Neural cell (in vitro differentiated cells): ENCODE results near the gene HIC1. TPM values are rescaled to one million over a fixed set of nuclear protein-coding genes. Genes with fewer than 3 reads are reported as not detected.

Experiments
- H2AFZ ChIP-seq: fragments of 200-600, 300-800 bp; sonication (generic), shearing (Covaris generic); 2 replicates; pipeline ENCODE4 v1.6.0; 2014; ENCODE audit warnings: low read depth, mild to moderate bottlenecking, antibody characterized with exemption, low read length, moderate library complexity
- H3F3A ChIP-seq: fragments of 200-600 bp; shearing (Covaris generic); 2 replicates; pipeline ENCODE4 v1.6.1; 2016; ENCODE audit warnings: mild to moderate bottlenecking, moderate library complexity, mixed read lengths, antibody characterized with exemption, low read length; ENCODE audit not compliant: insufficient read depth, poor library complexity, severe bottlenecking
- H3K27ac ChIP-seq: fragments of 200-600, 300-800 bp; sonication (generic), shearing (Covaris generic); 2 replicates; pipeline ENCODE4 v1.5.1; 2014; ENCODE audit warnings: mild to moderate bottlenecking, low read length, moderate library complexity
- H3K27me3 ChIP-seq: fragments of 300-800, 200-600 bp; sonication (generic), shearing (Covaris generic); 2 replicates; pipeline ENCODE4 v1.6.0; 2014; ENCODE audit warnings: mild to moderate bottlenecking, low read depth, low read length, moderate library complexity; ENCODE audit not compliant: insufficient read depth
- H3K36me3 ChIP-seq: fragments of 300-800, 200-600 bp; sonication (generic), shearing (Covaris generic); 2 replicates; pipeline ENCODE4 v1.5.1; 2014; ENCODE audit warnings: mild to moderate bottlenecking, antibody characterized with exemption, low read length, moderate library complexity; ENCODE audit not compliant: insufficient read depth
- H3K4me2 ChIP-seq: fragments of 300-800, 200-600 bp; sonication (generic), shearing (Covaris generic); 2 replicates; pipeline ENCODE4 v1.6.0; 2014; ENCODE audit warnings: mild to moderate bottlenecking, low read length
- H3K4me3 ChIP-seq: fragments of 300-800, 200-600 bp; sonication (generic), shearing (Covaris generic); 2 replicates; pipeline ENCODE4 v1.5.1; 2014; ENCODE audit warnings: mild to moderate bottlenecking, low read length, moderate library complexity
- H3K79me2 ChIP-seq: fragments of 200-600 bp; shearing (Covaris generic); replicated peaks from 2 replicates; pipeline ENCODE4 v1.6.0; 2014; ENCODE audit warnings: mild to moderate bottlenecking, low read length, moderate library complexity; ENCODE audit not compliant: insufficient read depth
- H3K9ac ChIP-seq: fragments of 300-800, 200-600 bp; sonication (generic), shearing (Covaris generic); 2 replicates; pipeline ENCODE4 v1.6.1; 2016; ENCODE audit warnings: mild to moderate bottlenecking, low read length, mixed read lengths
- H3K9me2 ChIP-seq: fragments of 200-600 bp; shearing (Covaris generic); 2 replicates; pipeline ENCODE4 v1.6.1; 2016; ENCODE audit warnings: mild to moderate bottlenecking, low read length, mixed read lengths; ENCODE audit not compliant: insufficient read depth
- H3K9me3 ChIP-seq: fragments of 200-600, 300-800 bp; sonication (generic), shearing (Covaris generic); 2 replicates; pipeline ENCODE4 v1.6.1; 2016; ENCODE audit warnings: mild to moderate bottlenecking, mixed run types, low read length, moderate library complexity, mixed read lengths
- H4K20me1 ChIP-seq: fragments of 200-600 bp; shearing (Covaris generic); 2 replicates; pipeline ENCODE4 v1.6.1; 2016; ENCODE audit warnings: mild to moderate bottlenecking, mixed run types; ENCODE audit not compliant: insufficient read depth
- CTCF ChIP-seq: fragments of 450-650 bp; IDR thresholded peaks from 2 replicates; pipeline ENCODE4 v1.5.1; 2014; ENCODE audit warnings: antibody characterized with exemption, mild to moderate bottlenecking, moderate library complexity; ENCODE audit not compliant: poor library complexity, severe bottlenecking
- EP300 ChIP-seq: fragments of 450-650 bp; conservative IDR thresholded peaks from 2 replicates; pipeline ENCODE4 v1.6.1; 2014; ENCODE audit warnings: antibody characterized with exemption, mild to moderate bottlenecking, moderate library complexity; ENCODE audit not compliant: poor library complexity, severe bottlenecking
- EZH2 ChIP-seq: fragments of 200-600, 300-800 bp; shearing (Covaris generic), sonication (generic); IDR thresholded peaks from 2 replicates; pipeline ENCODE4 v1.6.1; 2014; ENCODE audit warnings: antibody characterized with exemption, low read length, borderline replicate concordance, mild to moderate bottlenecking; ENCODE audit not compliant: insufficient read depth, poor library complexity, severe bottlenecking
- MXI1 ChIP-seq: fragments of 450-650 bp; conservative IDR thresholded peaks from 2 replicates; pipeline ENCODE4 v1.6.1; 2014; ENCODE audit warnings: antibody characterized with exemption, mild to moderate bottlenecking; ENCODE audit not compliant: poor library complexity, severe bottlenecking
- POLR2AphosphoS5 ChIP-seq: IDR thresholded peaks from 2 replicates; pipeline ENCODE4 v1.6.1; 2012
- RAD21 ChIP-seq: fragments of 450-650 bp; conservative IDR thresholded peaks from 2 replicates; pipeline ENCODE4 v1.6.1; 2014; ENCODE audit warnings: antibody characterized with exemption, mild to moderate bottlenecking, moderate library complexity
- REST ChIP-seq: IDR thresholded peaks from 2 replicates; pipeline ENCODE4 v1.6.1; 2012; ENCODE audit warnings: borderline replicate concordance
- SMC3 ChIP-seq: fragments of 450-650 bp; conservative IDR thresholded peaks from 2 replicates; pipeline ENCODE4 v1.6.1; 2014; ENCODE audit warnings: antibody characterized with exemption, mild to moderate bottlenecking, moderate library complexity; ENCODE audit not compliant: poor library complexity
- TAF1 ChIP-seq: IDR thresholded peaks from 2 replicates; pipeline ENCODE4 v1.6.1; 2012; ENCODE audit warnings: low read depth
- polyA plus RNA-seq: library from polyadenylated mRNA; depleted of rRNA; stranded (reverse); fragments of >200 nt; gene quantifications from 2 replicates; pipeline ENCODE4 v1.2.3, GENCODE V29; 2014

Gene HIC1
- polyA plus RNA-seq, 1 donor from 2014 or later: 2.8 TPM

GRCh38 chr17:2070241-2071023 lies 15.5 kb downstream of the HIC1 start:
- Histone ChIP-seq H3K79me2 (no peaks in the 10 kb centered on the region), H3K9me3 (no peaks in the 10 kb centered on the region), H3K4me2 (no peak overlapping the region), H3K9ac (no peak overlapping the region), H4K20me1 (no peaks in the 10 kb centered on the region), H3K36me3 (no peaks in the 10 kb centered on the region), H2AFZ (no peak overlapping the region), H3F3A (no peaks in the 10 kb centered on the region), H3K4me3 (no peak overlapping the region), H3K27me3 (no peaks in the 10 kb centered on the region), H3K27ac (no peak overlapping the region), H3K9me2 (no peaks in the 10 kb centered on the region)
- no peak for TF ChIP-seq MXI1
- no peak for TF ChIP-seq CTCF
- no peak for TF ChIP-seq EP300
- TF ChIP-seq RAD21: no peak
- no peak for TF ChIP-seq TAF1
- no peak for TF ChIP-seq EZH2
- TF ChIP-seq POLR2AphosphoS5: no peak
- TF ChIP-seq SMC3: no peak
- no peak for TF ChIP-seq REST

GRCh38 chr17:2071024-2071385 lies 16.1 kb downstream of the HIC1 start:
- H4K20me1 ChIP-seq: no peaks in the 10 kb centered on the region
- no peak overlapping the region for H3K4me2 ChIP-seq
- no peaks in the 10 kb centered on the region for H3K9me2 ChIP-seq
- H2AFZ ChIP-seq: no peak overlapping the region
- H3K9ac ChIP-seq: no peak overlapping the region
- TF ChIP-seq CTCF (no peak), SMC3 (no peak), REST (no peak), POLR2AphosphoS5 (no peak), MXI1 (no peak), RAD21 (no peak)
- H3K79me2 ChIP-seq: no peaks in the 10 kb centered on the region
- no peak overlapping the region for H3K27ac ChIP-seq
- no peaks in the 10 kb centered on the region for H3F3A ChIP-seq
- H3K36me3 ChIP-seq: no peaks in the 10 kb centered on the region
- H3K4me3 ChIP-seq: no peak overlapping the region
- no peaks in the 10 kb centered on the region for H3K27me3 ChIP-seq
- no peaks in the 10 kb centered on the region for H3K9me3 ChIP-seq
